ENCODE measurements around the gene NRG3. TPM values are rescaled to one million over a fixed set of nuclear protein-coding genes. Genes with fewer than 3 reads are reported as not detected.
"Not testable (repeated sequence)": the region's sequence is repeated elsewhere in the genome, so short reads cannot be mapped to it uniquely, and the experiment has no call there.

The NRG3 gene
- total and polyA plus RNA-seq, 5 donors = 0.23 to 3.4 (median 1.4) TPM

GRCh38 chr10:82628373-82628772 is 753.4 kb downstream of the NRG3 start:
- Histone ChIP-seq H3K9me3 (ENCODE audit: control insufficient read depth, low read length) (no peaks in the 10 kb centered on the region), H3K27ac (ENCODE audit: low read length) (no peak overlapping the region)
- ATAC-seq = peak; percentile 86 to 95

GRCh38 chr10:82643076-82643475 is 768.1 kb downstream of the NRG3 start:
- intact Hi-C loops (cut with DNase I) = no loop called here
- no peak overlapping the region for H3K4me3 ChIP-seq (ENCODE audit: low read length)
- WGBS = 48% methylated on average over 1 of the region's 1 CpG
- no peaks in the 10 kb centered on the region for H3K27me3 ChIP-seq (ENCODE audit: control insufficient read depth, insufficient read depth)
- peak in 1 of 2 donors; percentile 31 for ATAC-seq
- no peak overlapping the region for H3K27ac ChIP-seq (ENCODE audit: low read length)
- no peaks in the 10 kb centered on the region for H3K4me1 ChIP-seq (ENCODE audit: control insufficient read depth, insufficient read depth, low read length)
- H3K9me3 ChIP-seq (ENCODE audit: control insufficient read depth, low read length) = no peaks in the 10 kb centered on the region
- DNase-seq = no peak

More at GRCh38 chr10:82628373-82628772, 753.4 kb downstream of the NRG3 start:
- no peak for DNase-seq
- 24% methylated on average over 3 of the region's 3 CpGs for WGBS
- H3K4me3 ChIP-seq (ENCODE audit: low read length) = no peak overlapping the region
- no peaks in the 10 kb centered on the region for H3K4me1 ChIP-seq (ENCODE audit: control insufficient read depth, insufficient read depth, low read length)
- intact Hi-C loops (cut with DNase I) = no loop called here
- H3K27me3 ChIP-seq (ENCODE audit: control insufficient read depth, insufficient read depth) = no peaks in the 10 kb centered on the region

GRCh38 chr10:82643601-82644000 is 768.6 kb downstream of the NRG3 start:
- H3K4me3 ChIP-seq (ENCODE audit: low read length) = no peak overlapping the region
- no peaks in the 10 kb centered on the region for H3K9me3 ChIP-seq (ENCODE audit: control insufficient read depth, low read length)
- H3K4me1 ChIP-seq (ENCODE audit: control insufficient read depth, insufficient read depth, low read length) = no peaks in the 10 kb centered on the region
- no peak overlapping the region for H3K27ac ChIP-seq (ENCODE audit: low read length)
- no peaks in the 10 kb centered on the region for H3K27me3 ChIP-seq (ENCODE audit: control insufficient read depth, insufficient read depth)
- ATAC-seq = peak; percentile 84 to 97
- intact Hi-C loops (cut with DNase I) = no loop called here
- 62% methylated on average over 5 of the region's 5 CpGs for WGBS
- DNase-seq = peak in 1 of 3 donors; percentile 51

GRCh38 chr10:82645221-82645620 is 770.2 kb downstream of the NRG3 start:
- no peaks in the 10 kb centered on the region for H3K9me3 ChIP-seq (ENCODE audit: control insufficient read depth, low read length)
- H3K27ac ChIP-seq (ENCODE audit: low read length) = no peak overlapping the region
- DNase-seq = peak in 1 of 3 donors; percentile 49
- no peaks in the 10 kb centered on the region for H3K27me3 ChIP-seq (ENCODE audit: control insufficient read depth, insufficient read depth)
- ATAC-seq = no peak
- no peak overlapping the region for H3K4me3 ChIP-seq (ENCODE audit: low read length)
- intact Hi-C loops (cut with DNase I) = no loop called here
- no peaks in the 10 kb centered on the region for H3K4me1 ChIP-seq (ENCODE audit: control insufficient read depth, insufficient read depth, low read length)

GRCh38 chr10:82653244-82654155 is 778.5 kb downstream of the NRG3 start:
- Histone ChIP-seq H3K9me3 (ENCODE audit: control insufficient read depth, low read length) (no peaks in the 10 kb centered on the region), H3K4me3 (ENCODE audit: low read length) (no peak overlapping the region), H3K27ac (ENCODE audit: low read length) (no peak overlapping the region), H3K27me3 (ENCODE audit: control insufficient read depth, insufficient read depth) (no peaks in the 10 kb centered on the region), H3K4me1 (ENCODE audit: control insufficient read depth, insufficient read depth, low read length) (peaks cover 3% of the 10 kb centered on the region)
- ATAC-seq = no peak
- intact Hi-C loops (cut with DNase I) = no loop called here
- WGBS = 69% methylated on average over 7 of the region's 7 CpGs
- no peak for DNase-seq

- H3K4me1 ChIP-seq (ENCODE audit: control insufficient read depth, insufficient read depth, low read length) = no peaks in the 10 kb centered on the region
- H3K27ac ChIP-seq (ENCODE audit: low read length) = no peak overlapping the region
- intact Hi-C loops (cut with DNase I) = no loop called here
- H3K4me3 ChIP-seq (ENCODE audit: low read length) = no peak overlapping the region
- no peaks in the 10 kb centered on the region for H3K27me3 ChIP-seq (ENCODE audit: control insufficient read depth, insufficient read depth)
- DNase-seq (no peak), ATAC-seq (no peak)
- H3K9me3 ChIP-seq (ENCODE audit: control insufficient read depth, low read length) = no peaks in the 10 kb centered on the region
These were observed 785.2 kb downstream of the NRG3 start for GRCh38 chr10:82660205-82660604.

- DNase-seq (no peak), ATAC-seq (no peak)
- no peak overlapping the region for H3K4me3 ChIP-seq (ENCODE audit: low read length)
- H3K4me1 ChIP-seq (ENCODE audit: control insufficient read depth, insufficient read depth, low read length) = no peaks in the 10 kb centered on the region
- intact Hi-C loops (cut with DNase I) = no loop called here
- 24% methylated on average over 1 of the region's 1 CpG for WGBS
- no peaks in the 10 kb centered on the region for H3K9me3 ChIP-seq (ENCODE audit: control insufficient read depth, low read length)
- no peaks in the 10 kb centered on the region for H3K27me3 ChIP-seq (ENCODE audit: control insufficient read depth, insufficient read depth)
- no peak overlapping the region for H3K27ac ChIP-seq (ENCODE audit: low read length)
These were observed 786.0 kb downstream of the NRG3 start for GRCh38 chr10:82660986-82661385.

GRCh38 chr10:82661701-82662100 is 786.7 kb downstream of the NRG3 start:
- H3K27me3 ChIP-seq (ENCODE audit: control insufficient read depth, insufficient read depth) = no peaks in the 10 kb centered on the region
- 91% methylated on average over 5 of the region's 5 CpGs for WGBS
- no peak overlapping the region for H3K27ac ChIP-seq (ENCODE audit: low read length)
- DNase-seq (no peak), ATAC-seq (no peak)
- no peak overlapping the region for H3K4me3 ChIP-seq (ENCODE audit: low read length)
- intact Hi-C loops (cut with DNase I) = no loop called here
- H3K4me1 ChIP-seq (ENCODE audit: control insufficient read depth, insufficient read depth, low read length) = no peaks in the 10 kb centered on the region
- H3K9me3 ChIP-seq (ENCODE audit: control insufficient read depth, low read length) = no peaks in the 10 kb centered on the region

GRCh38 chr10:82668221-82668895 is 793.4 kb downstream of the NRG3 start:
- Histone ChIP-seq H3K9me3 (ENCODE audit: control insufficient read depth, low read length) (no peaks in the 10 kb centered on the region), H3K4me3 (ENCODE audit: low read length) (no peak overlapping the region), H3K27me3 (ENCODE audit: control insufficient read depth, insufficient read depth) (no peaks in the 10 kb centered on the region), H3K4me1 (ENCODE audit: control insufficient read depth, insufficient read depth, low read length) (no peaks in the 10 kb centered on the region), H3K27ac (ENCODE audit: low read length) (no peak overlapping the region)
- intact Hi-C loops (cut with DNase I) = no loop called here
- 56% methylated on average over 4 of the region's 4 CpGs for whole genome bisulfite sequencing
- DNase-seq = no peak
- ATAC-seq = no peak

GRCh38 chr10:82674036-82674435 is 799.0 kb downstream of the NRG3 start:
- Histone ChIP-seq H3K4me1 (ENCODE audit: control insufficient read depth, insufficient read depth, low read length) (no peaks in the 10 kb centered on the region), H3K27me3 (ENCODE audit: control insufficient read depth, insufficient read depth) (no peaks in the 10 kb centered on the region), H3K4me3 (ENCODE audit: low read length) (no peak overlapping the region), H3K9me3 (ENCODE audit: control insufficient read depth, low read length) (peaks cover 1% of the 10 kb centered on the region), H3K27ac (ENCODE audit: low read length) (no peak overlapping the region)
- no peak for ATAC-seq
- no peak for DNase-seq
- intact Hi-C loops (cut with DNase I) = no loop called here

GRCh38 chr10:82677932-82678331 is 802.9 kb downstream of the NRG3 start:
- H3K27ac ChIP-seq (ENCODE audit: low read length); ATAC-seq; H3K4me3 ChIP-seq (ENCODE audit: low read length); intact Hi-C loops (cut with DNase I); H3K27me3 ChIP-seq (ENCODE audit: control insufficient read depth, insufficient read depth); H3K9me3 ChIP-seq (ENCODE audit: control insufficient read depth, low read length); H3K4me1 ChIP-seq (ENCODE audit: control insufficient read depth, insufficient read depth, low read length); DNase-seq: not testable (repeated sequence)
- 93% methylated on average over 9 of the region's 9 CpGs for WGBS
